Cardiac muscle cell (in vitro differentiated cells and primary cell): ENCODE data around the gene SMYD3. TPM values are rescaled to one million over a fixed set of nuclear protein-coding genes. Genes with fewer than 3 reads are reported as not detected.
"Not testable (repeated sequence)": the region's sequence is repeated elsewhere in the genome, so short reads cannot be mapped to it uniquely, and the experiment has no call there.

Experiments
- DNase-seq, 2 donors: peaks; one replicate each; pipeline versions ENCODE4 v3.0.0 to v3.0.0-alpha.2; 2010 to 2017; ENCODE audit warnings: low read depth in 1 of 2, low spot score in 1 of 2
- H3K27ac ChIP-seq: fragments of 200-600 bp; sonication (generic); 2 replicates; pipeline ENCODE4 v1.5.1; 2016
- H3K27me3 ChIP-seq: fragments of 200-600 bp; sonication (generic); 2 replicates; pipeline ENCODE4 v1.6.0; 2016; ENCODE audit warnings: control low read depth
- H3K36me3 ChIP-seq: fragments of 200-600 bp; sonication (generic); 2 replicates; pipeline ENCODE4 v1.5.1; 2016; ENCODE audit warnings: control low read depth
- H3K4me1 ChIP-seq: fragments of 200-600 bp; sonication (generic); 2 replicates; pipeline ENCODE4 v1.8.1; 2017; ENCODE audit warnings: low read depth, mild to moderate bottlenecking, mixed run types
- H3K4me3 ChIP-seq: fragments of 200-600 bp; sonication (generic); 2 replicates; pipeline ENCODE4 v1.5.1; 2016; ENCODE audit warnings: mild to moderate bottlenecking
- H3K9me3 ChIP-seq: fragments of 200-600 bp; sonication (generic); 2 replicates; pipeline ENCODE4 v1.5.1; 2017; ENCODE audit warnings: low read depth, mild to moderate bottlenecking, control low read depth
- CTCF ChIP-seq: IDR thresholded peaks from 2 replicates; pipeline ENCODE4 v1.5.1; 2012; ENCODE audit warnings: low read depth, mild to moderate bottlenecking, low read length
- polyA plus RNA-seq: library from polyadenylated mRNA; unstranded; fragments of >200 nt; fragmentation: Nextera tagmentation; extraction: Ambion mirVana; gene quantifications from 2 replicates; pipeline ENCODE4 v1.2.1, GENCODE V29; 2016
- total RNA-seq: library from RNA; depleted of rRNA; stranded (reverse); fragments of >200 nt; gene quantifications from 2 replicates; pipeline ENCODE4 v1.2.3, GENCODE V29; 2016

The SMYD3 gene
- total and polyA plus RNA-seq, 2 experiments from 2014 or later = 47.2 to 50.8 TPM

GRCh38 chr1:246032031-246032551, 475.0 kb downstream of the SMYD3 start:
- Histone ChIP-seq H3K4me3 (no peak overlapping the region), H3K27ac (peak overlapping the region; percentile 75), H3K27me3 (no peaks in the 10 kb centered on the region), H3K36me3 (no peaks in the 10 kb centered on the region), H3K9me3 (no peaks in the 10 kb centered on the region), H3K4me1 (peaks cover 11% of the 10 kb centered on the region)
- no peak for TF ChIP-seq CTCF
- peak in 1 of 2 donors; percentile 17 for DNase-seq

GRCh38 chr1:246029616-246030015, 477.5 kb downstream of the SMYD3 start:
- Histone ChIP-seq H3K4me3 (no peak overlapping the region), H3K27ac (no peak overlapping the region), H3K4me1 (peaks cover 11% of the 10 kb centered on the region), H3K9me3 (no peaks in the 10 kb centered on the region), H3K27me3 (no peaks in the 10 kb centered on the region), H3K36me3 (no peaks in the 10 kb centered on the region)
- TF ChIP-seq CTCF = no peak
- no peak for DNase-seq

GRCh38 chr1:246024118-246024517, 483.0 kb downstream of the SMYD3 start:
- not testable (repeated sequence) for H3K27ac ChIP-seq, H3K4me3 ChIP-seq, H3K27me3 ChIP-seq, H3K36me3 ChIP-seq, H3K9me3 ChIP-seq, DNase-seq
- peaks cover 21% of the 10 kb centered on the region for H3K4me1 ChIP-seq

GRCh38 chr1:246020211-246020954, 486.7 kb downstream of the SMYD3 start:
- DNase-seq = peak in 1 of 2 donors; percentile 54
- H3K4me1 ChIP-seq = peaks cover 21% of the 10 kb centered on the region
- no peaks in the 10 kb centered on the region for H3K27me3 ChIP-seq
- TF ChIP-seq CTCF = no peak
- H3K36me3 ChIP-seq = no peaks in the 10 kb centered on the region
- no peak overlapping the region for H3K4me3 ChIP-seq
- H3K27ac ChIP-seq = no peak overlapping the region
- H3K9me3 ChIP-seq = no peaks in the 10 kb centered on the region

GRCh38 chr1:246018146-246018545, 488.9 kb downstream of the SMYD3 start:
- Histone ChIP-seq H3K4me3 (no peak overlapping the region), H3K27ac (no peak overlapping the region), H3K4me1 (peaks cover 21% of the 10 kb centered on the region), H3K27me3 (no peaks in the 10 kb centered on the region), H3K9me3 (no peaks in the 10 kb centered on the region), H3K36me3 (no peaks in the 10 kb centered on the region)
- no peak for DNase-seq
- no peak for TF ChIP-seq CTCF

- Histone ChIP-seq H3K27me3 (no peaks in the 10 kb centered on the region), H3K27ac (no peak overlapping the region), H3K4me1 (no peaks in the 10 kb centered on the region), H3K9me3 (no peaks in the 10 kb centered on the region), H3K4me3 (no peak overlapping the region), H3K36me3 (no peaks in the 10 kb centered on the region)
- DNase-seq = peak; percentile 68 to 72
- TF ChIP-seq CTCF = peak; percentile 68
Measured at GRCh38 chr1:246012341-246012740, 494.7 kb downstream of the SMYD3 start.
